Measurements from ENCODE around the gene COL6A1.

COL6A1 gene

DNA sequence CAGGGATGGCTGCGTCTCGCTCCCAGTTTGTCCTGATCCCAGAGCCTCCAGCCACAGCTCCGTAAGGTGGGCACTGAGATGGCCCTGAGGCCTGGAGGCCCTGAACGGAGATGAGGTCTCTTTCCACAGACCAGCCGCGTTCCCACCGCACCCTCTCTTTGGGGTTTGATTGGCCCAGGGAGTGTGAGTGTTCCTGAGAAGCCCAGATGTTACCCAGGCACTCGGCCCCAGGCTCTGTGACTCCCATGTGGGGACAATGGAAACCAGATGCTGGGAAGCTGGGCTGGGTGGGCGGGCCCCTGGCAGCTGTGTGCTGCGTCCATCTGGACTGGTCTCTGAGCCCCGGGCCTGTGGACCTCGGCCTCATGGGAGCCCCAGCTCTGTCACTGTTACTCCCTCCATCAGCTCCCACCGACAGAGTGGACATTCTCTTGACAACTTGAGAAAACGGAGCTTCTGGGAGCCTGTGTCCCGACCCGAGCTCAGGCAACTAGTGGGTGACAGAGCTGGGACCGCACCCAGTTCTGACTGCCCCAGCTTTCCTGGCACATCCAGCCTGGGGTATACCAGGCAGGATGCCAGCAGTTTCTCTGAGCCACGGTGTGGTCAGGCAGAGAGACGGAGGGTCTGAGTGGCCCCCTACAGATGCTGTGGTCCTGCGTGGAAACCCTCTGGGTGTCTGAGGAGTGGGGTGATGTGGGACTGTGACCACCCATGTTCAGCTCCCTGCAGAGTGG, 9.8 kb upstream of the COL6A1 start:
- DNase-seq (ENCODE audit: low read depth in 1 of 2, low spot score in 1 of 2), result no peak
- Histone ChIP-seq H3K27me3 (ENCODE audit: insufficient read depth, poor library complexity, severe bottlenecking) (peaks cover 33% of the 10 kb centered on the region), H3K4me3 (replicated peaks; ENCODE audit: insufficient read depth, low read length) (no peak overlapping the region), H3K27ac (replicated peaks) (no peak overlapping the region)
- no peak for TF ChIP-seq GABPA (IDR thresholded peaks at IDR 0.05; ENCODE audit: low read depth)
- TF ChIP-seq SPI1 (IDR thresholded peaks at IDR 0.05; ENCODE audit: borderline replicate concordance, low read depth), result no peak
- TF ChIP-seq, protein P1, sequence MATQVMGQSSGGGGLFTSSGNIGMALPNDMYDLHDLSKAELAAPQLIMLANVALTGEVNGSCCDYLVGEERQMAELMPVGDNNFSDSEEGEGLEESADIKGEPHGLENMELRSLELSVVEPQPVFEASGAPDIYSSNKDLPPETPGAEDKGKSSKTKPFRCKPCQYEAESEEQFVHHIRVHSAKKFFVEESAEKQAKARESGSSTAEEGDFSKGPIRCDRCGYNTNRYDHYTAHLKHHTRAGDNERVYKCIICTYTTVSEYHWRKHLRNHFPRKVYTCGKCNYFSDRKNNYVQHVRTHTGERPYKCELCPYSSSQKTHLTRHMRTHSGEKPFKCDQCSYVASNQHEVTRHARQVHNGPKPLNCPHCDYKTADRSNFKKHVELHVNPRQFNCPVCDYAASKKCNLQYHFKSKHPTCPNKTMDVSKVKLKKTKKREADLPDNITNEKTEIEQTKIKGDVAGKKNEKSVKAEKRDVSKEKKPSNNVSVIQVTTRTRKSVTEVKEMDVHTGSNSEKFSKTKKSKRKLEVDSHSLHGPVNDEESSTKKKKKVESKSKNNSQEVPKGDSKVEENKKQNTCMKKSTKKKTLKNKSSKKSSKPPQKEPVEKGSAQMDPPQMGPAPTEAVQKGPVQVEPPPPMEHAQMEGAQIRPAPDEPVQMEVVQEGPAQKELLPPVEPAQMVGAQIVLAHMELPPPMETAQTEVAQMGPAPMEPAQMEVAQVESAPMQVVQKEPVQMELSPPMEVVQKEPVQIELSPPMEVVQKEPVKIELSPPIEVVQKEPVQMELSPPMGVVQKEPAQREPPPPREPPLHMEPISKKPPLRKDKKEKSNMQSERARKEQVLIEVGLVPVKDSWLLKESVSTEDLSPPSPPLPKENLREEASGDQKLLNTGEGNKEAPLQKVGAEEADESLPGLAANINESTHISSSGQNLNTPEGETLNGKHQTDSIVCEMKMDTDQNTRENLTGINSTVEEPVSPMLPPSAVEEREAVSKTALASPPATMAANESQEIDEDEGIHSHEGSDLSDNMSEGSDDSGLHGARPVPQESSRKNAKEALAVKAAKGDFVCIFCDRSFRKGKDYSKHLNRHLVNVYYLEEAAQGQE (IDR thresholded peaks at IDR 0.05; ENCODE audit: insufficient replicate concordance, low read depth), result no peak
- TF ChIP-seq POLR2AphosphoS5 (IDR thresholded peaks at IDR 0.05; ENCODE audit: low read depth), result no peak
- TF ChIP-seq CTCF (IDR thresholded peaks at IDR 0.05; ENCODE audit: insufficient read depth, low read length), result no peak

GRCh38 chr21:45972353-45972715, 9.2 kb upstream of the COL6A1 start:
- TF ChIP-seq CTCF (IDR thresholded peaks at IDR 0.05; ENCODE audit: insufficient read depth, low read length), result no peak
- TF ChIP-seq, protein P1 (IDR thresholded peaks at IDR 0.05; ENCODE audit: insufficient replicate concordance, low read depth), result no peak
- no peak for TF ChIP-seq POLR2AphosphoS5 (IDR thresholded peaks at IDR 0.05; ENCODE audit: low read depth)
- TF ChIP-seq GABPA (IDR thresholded peaks at IDR 0.05; ENCODE audit: low read depth), result no peak
- TF ChIP-seq SPI1 (IDR thresholded peaks at IDR 0.05; ENCODE audit: borderline replicate concordance, low read depth), result no peak
- H3K4me3 ChIP-seq (replicated peaks; ENCODE audit: insufficient read depth, low read length), result no peak overlapping the region
- peaks cover 33% of the 10 kb centered on the region for H3K27me3 ChIP-seq (ENCODE audit: insufficient read depth, poor library complexity, severe bottlenecking)
- H3K27ac ChIP-seq (replicated peaks), result no peak overlapping the region
- DNase-seq (ENCODE audit: low read depth in 1 of 2, low spot score in 1 of 2), result no peak

DNA sequence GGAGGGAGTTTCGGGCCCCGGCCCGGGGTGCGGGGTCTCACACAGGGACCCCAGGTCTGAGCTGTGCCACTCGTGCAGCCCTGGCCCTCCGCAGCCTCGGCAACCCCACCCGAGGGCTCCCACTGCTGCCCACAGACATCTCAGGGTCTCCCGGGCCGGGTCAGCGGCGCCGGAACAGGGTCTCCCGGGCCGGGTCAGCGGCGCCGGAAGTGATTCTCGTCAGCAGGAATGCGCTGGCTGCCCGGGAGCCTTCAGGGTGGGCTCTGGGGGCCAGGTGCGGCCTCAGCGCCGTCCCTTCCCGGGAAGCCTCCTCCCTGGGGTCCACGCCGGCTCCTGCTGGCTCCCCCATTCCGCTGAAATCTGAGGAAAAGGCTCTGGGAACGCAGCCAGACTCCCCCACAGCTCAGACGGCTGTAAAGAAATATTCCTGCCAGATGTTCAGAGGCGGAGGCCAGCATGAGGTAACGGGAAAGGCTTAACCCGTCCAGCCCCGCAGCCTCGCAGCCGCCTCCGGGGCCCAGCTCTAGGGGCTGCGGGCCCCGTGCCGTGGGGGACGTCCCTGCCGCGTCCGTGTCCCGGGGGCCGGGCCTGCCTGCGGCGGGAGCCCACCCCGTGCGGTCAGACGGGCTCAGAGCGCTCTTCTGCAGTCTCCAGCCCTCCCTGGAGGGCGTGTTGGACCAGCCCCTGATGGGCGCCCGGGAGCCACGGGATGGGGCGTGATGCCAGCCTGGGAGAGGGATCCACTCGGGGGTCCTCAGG, 8.7 kb upstream of the COL6A1 start:
- Histone ChIP-seq H3K4me3 (replicated peaks; ENCODE audit: insufficient read depth, low read length) (no peak overlapping the region), H3K27me3 (ENCODE audit: insufficient read depth, poor library complexity, severe bottlenecking) (peaks cover 33% of the 10 kb centered on the region), H3K27ac (replicated peaks) (no peak overlapping the region)
- DNase-seq (ENCODE audit: low read depth in 1 of 2, low spot score in 1 of 2), result no peak
- TF ChIP-seq, protein P1 (IDR thresholded peaks at IDR 0.05; ENCODE audit: insufficient replicate concordance, low read depth), result no peak
- no peak for TF ChIP-seq GABPA (IDR thresholded peaks at IDR 0.05; ENCODE audit: low read depth)
- no peak for TF ChIP-seq SPI1 (IDR thresholded peaks at IDR 0.05; ENCODE audit: borderline replicate concordance, low read depth)
- no peak for TF ChIP-seq POLR2AphosphoS5 (IDR thresholded peaks at IDR 0.05; ENCODE audit: low read depth)
- TF ChIP-seq CTCF (IDR thresholded peaks at IDR 0.05; ENCODE audit: insufficient read depth, low read length), result no peak
